Measurements from ENCODE around the gene SMIM1.

SMIM1 gene

GRCh38 chr1:3785456-3786157, 13.1 kb downstream of the SMIM1 start:
- TF ChIP-seq CTCF (IDR thresholded peaks at IDR 0.05) = peak; percentile 39; the same call in 1 of the 2 replicates

GRCh38 chr1:3786468-3787348, 14.2 kb downstream of the SMIM1 start:
- no peak for TF ChIP-seq CTCF (IDR thresholded peaks at IDR 0.05)

GRCh38 chr1:3787349-3787715, 14.8 kb downstream of the SMIM1 start:
- no peak for TF ChIP-seq CTCF (IDR thresholded peaks at IDR 0.05)

- TF ChIP-seq CTCF (IDR thresholded peaks at IDR 0.05) = no peak
These were observed 15.4 kb downstream of the SMIM1 start for GRCh38 chr1:3787745-3788605.

GRCh38 chr1:3788756-3789420, 16.3 kb downstream of the SMIM1 start:
- TF ChIP-seq CTCF (IDR thresholded peaks at IDR 0.05) = no peak

GRCh38 chr1:3789421-3790300, 17.1 kb downstream of the SMIM1 start:
- no peak for TF ChIP-seq CTCF (IDR thresholded peaks at IDR 0.05)

Data from LNCAP (cell line).